IPS-NIHi11 (cell line): ENCODE results near the gene USP11.

Source experiments
- DNase-seq: peaks from one replicate; pipeline ENCODE4 v3.0.0; 2012; ENCODE audit warnings: mixed read lengths, low spot score

The USP11 gene

GRCh38 chrX:47204970-47205369 is 27.8 kb upstream of the USP11 start:
- DNase-seq: no peak

GRCh38 chrX:47206316-47206715 is 26.5 kb upstream of the USP11 start:
- no peak for DNase-seq

- DNase-seq: no peak
Measured at GRCh38 chrX:47208108-47208507, 24.7 kb upstream of the USP11 start.

- DNase-seq: no peak
Measured at GRCh38 chrX:47209508-47210238, 23.1 kb upstream of the USP11 start.

GRCh38 chrX:47210661-47211425 is 22.0 kb upstream of the USP11 start:
- DNase-seq: no peak

GRCh38 chrX:47212381-47213293 is 20.2 kb upstream of the USP11 start:
- no peak for DNase-seq

GRCh38 chrX:47214435-47215077 is 18.3 kb upstream of the USP11 start:
- no peak for DNase-seq

GRCh38 chrX:47215291-47215900 is 17.4 kb upstream of the USP11 start:
- DNase-seq: no peak

GRCh38 chrX:47216393-47216925 is 16.4 kb upstream of the USP11 start:
- DNase-seq: no peak

GRCh38 chrX:47217121-47217851 is 15.5 kb upstream of the USP11 start:
- peak; percentile 35 for DNase-seq

GRCh38 chrX:47217852-47218279 is 14.9 kb upstream of the USP11 start:
- peak; percentile 75 for DNase-seq

- DNase-seq: peak; percentile 77
Measured at GRCh38 chrX:47218280-47218919, 14.4 kb upstream of the USP11 start, which contains the start of gene CDK16. Gene CDK16, plus strand, starts transcription at chrX:47218681. Its CDS starts 4,877 bp downstream, at chrX:47223558.

- DNase-seq: peak; percentile 59
Measured at GRCh38 chrX:47218920-47219815, 13.6 kb upstream of the USP11 start.

GRCh38 chrX:47221756-47222155 is 11.1 kb upstream of the USP11 start:
- no peak for DNase-seq

GRCh38 chrX:47222751-47223350 is 10.0 kb upstream of the USP11 start:
- DNase-seq: no peak

GRCh38 chrX:47223476-47224250 is 9.1 kb upstream of the USP11 start:
- no peak for DNase-seq

GRCh38 chrX:47224266-47224895 is 8.4 kb upstream of the USP11 start:
- DNase-seq: no peak
